Brain microvascular endothelial cell (primary cell): ENCODE results near the gene GGA3.

Source experiments
- DNase-seq: peaks from one replicate; pipeline ENCODE4 v3.0.0-alpha.2; 2020
- H3K27ac ChIP-seq: fragments of 250-450 bp; sonication (Bioruptor Pico); 2 replicates; pipeline ENCODE4 v1.5.1; 2020; ENCODE audit warnings: mild to moderate bottlenecking, moderate library complexity
- H3K27me3 ChIP-seq: fragments of 250-450 bp; sonication (Bioruptor Pico); replicated peaks from 2 replicates; pipeline ENCODE4 v1.5.1; 2020; ENCODE audit warnings: mild to moderate bottlenecking
- H3K36me3 ChIP-seq: fragments of 250-450 bp; sonication (Bioruptor Pico); replicated peaks from 2 replicates; pipeline ENCODE4 v1.5.1; 2020; ENCODE audit warnings: mild to moderate bottlenecking
- H3K4me3 ChIP-seq: 2 replicates; pipeline ENCODE4 v1.5.1; 2011; ENCODE audit warnings: low read depth, mild to moderate bottlenecking, control low read depth, low read length, moderate library complexity
- CTCF ChIP-seq: IDR thresholded peaks from 2 replicates; pipeline ENCODE4 v1.5.1; 2011; ENCODE audit warnings: low read depth, mild to moderate bottlenecking, moderate library complexity, low read length, control low read depth, inconsistent platforms; ENCODE audit errors: missing control alignments
- in situ Hi-C: cut with HindIII; loops from 2 replicates; pipeline ENCODE4 v1.10.0; 2017; ENCODE audit warnings: low sequenced_read_pairs, low pct_ligation_motif_present

GGA3 gene

DNA sequence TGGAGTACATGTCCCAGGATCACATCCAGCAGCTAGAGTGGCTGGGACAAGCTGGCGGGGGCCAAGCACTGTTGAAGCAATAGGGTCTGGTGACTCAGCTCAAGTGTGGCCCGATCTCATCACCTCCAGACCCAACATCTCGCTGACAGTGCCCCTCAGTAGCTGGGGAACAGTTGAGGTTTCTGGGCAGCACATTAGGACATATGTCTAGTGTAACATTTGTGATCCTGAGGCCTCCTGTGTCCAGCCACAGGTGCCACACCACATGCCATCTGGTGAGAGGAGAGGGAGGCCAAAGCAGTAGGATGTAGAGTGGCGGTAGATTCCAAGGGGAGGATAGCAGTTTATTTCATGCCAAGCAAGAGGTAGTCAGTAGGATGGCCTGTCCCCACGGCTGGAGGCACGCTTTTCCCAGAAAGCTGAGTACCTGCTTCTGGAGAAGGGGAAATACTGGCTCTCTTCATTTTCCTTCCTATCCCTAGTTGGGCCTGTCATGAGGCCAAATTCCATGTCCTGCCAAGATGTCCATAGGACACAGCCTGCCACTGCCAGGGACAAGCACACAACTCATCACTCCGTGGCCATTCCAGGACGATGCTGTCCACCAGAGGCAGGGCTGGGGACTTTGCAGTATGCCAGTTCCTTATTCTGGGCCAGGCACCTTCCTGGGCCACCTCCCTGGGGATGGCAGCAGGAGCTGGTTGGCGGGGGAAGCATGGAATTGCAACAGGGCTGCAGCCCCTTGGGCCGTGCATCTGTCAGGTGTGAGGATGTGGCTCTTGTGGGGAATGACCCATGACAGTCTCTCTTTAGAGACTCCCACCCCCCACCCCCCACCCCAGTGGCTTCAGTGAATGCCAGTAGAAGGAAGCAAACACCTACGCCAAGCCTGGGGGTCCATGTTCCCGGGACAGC, 24.0 kb downstream of the GGA3 start:
- no peak for TF ChIP-seq CTCF
- Histone ChIP-seq H3K4me3 (no peak overlapping the region), H3K27ac (no peak overlapping the region), H3K36me3 (peaks cover 73% of the 10 kb centered on the region), H3K27me3 (no peaks in the 10 kb centered on the region)
- in situ Hi-C loops = no loop called here
- DNase-seq = no peak

DNA sequence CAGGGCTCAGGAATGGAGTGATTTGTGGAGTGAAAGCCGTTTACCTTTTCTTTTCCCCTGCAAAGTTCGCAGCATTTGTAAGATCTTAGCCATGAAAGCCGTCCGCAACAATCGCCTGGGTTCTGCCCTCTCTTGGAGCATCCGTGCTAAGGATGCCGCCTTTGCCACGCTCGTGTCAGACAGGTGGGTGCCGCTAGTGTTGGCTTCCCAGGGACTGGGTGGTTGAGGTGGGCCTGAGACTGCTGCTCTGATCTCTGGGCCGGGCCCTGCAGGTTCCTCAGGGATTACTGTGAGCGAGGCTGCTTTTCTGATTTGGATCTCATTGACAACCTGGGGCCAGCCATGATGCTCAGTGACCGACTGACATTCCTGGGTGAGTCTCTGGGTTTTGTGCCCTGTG, 28.6 kb downstream of the GGA3 start:
- Histone ChIP-seq H3K27me3 (no peaks in the 10 kb centered on the region), H3K4me3 (no peak overlapping the region), H3K36me3 (peaks cover 69% of the 10 kb centered on the region), H3K27ac (no peak overlapping the region)
- in situ Hi-C loops = no loop called here
- no peak for DNase-seq
- TF ChIP-seq CTCF = no peak

DNA sequence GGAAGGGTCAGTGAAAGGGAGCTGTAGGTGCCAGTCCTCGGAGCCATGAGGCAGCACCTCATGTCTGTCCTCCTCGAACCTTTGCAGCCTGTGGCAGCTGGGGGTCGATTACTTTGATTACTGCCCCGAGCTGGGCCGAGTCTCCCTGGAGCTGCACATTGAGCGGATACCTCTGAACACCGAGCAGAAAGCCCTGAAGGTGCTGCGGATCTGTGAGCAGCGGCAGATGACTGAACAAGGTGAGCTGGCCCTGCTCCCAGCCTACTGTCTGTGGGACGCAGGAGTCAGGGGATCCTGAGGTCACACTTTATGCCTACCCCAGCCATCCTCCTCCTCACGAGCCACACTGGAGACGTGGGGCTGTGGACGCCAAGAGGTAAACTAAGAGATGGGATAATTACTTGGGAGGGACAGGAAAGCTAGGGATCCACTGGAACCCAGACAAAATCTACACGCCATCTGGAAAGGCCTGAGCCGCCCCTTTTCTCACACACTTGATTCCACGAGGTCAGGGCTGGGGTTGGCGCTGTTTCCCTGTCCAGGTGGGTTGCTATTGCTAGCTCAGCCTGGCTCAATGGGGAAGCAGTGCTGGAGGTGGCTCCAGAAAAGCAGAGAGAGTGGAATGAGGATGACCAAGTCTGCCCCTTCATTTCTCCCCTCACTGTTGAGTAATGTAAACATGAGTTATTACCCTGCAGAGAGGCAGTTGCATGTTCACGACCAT, 29.5 kb downstream of the GGA3 start:
- TF ChIP-seq CTCF = no peak
- Histone ChIP-seq H3K27ac (no peak overlapping the region), H3K27me3 (no peaks in the 10 kb centered on the region), H3K36me3 (peaks cover 63% of the 10 kb centered on the region), H3K4me3 (no peak overlapping the region)
- in situ Hi-C loops = no loop called here
- DNase-seq = no peak

GRCh38 chr17:75231071-75231470, 30.3 kb downstream of the GGA3 start:
- in situ Hi-C loops = no loop called here
- Histone ChIP-seq H3K4me3 (no peak overlapping the region), H3K36me3 (peaks cover 62% of the 10 kb centered on the region), H3K27me3 (no peaks in the 10 kb centered on the region), H3K27ac (no peak overlapping the region)
- DNase-seq = no peak
- TF ChIP-seq CTCF = no peak

- no peak overlapping the region for H3K4me3 ChIP-seq
- H3K36me3 ChIP-seq = peaks cover 57% of the 10 kb centered on the region
- in situ Hi-C loops = no loop called here
- H3K27me3 ChIP-seq = no peaks in the 10 kb centered on the region
- no peak for DNase-seq
- no peak for TF ChIP-seq CTCF
- H3K27ac ChIP-seq = no peak overlapping the region
These were observed 32.6 kb downstream of the GGA3 start for GRCh38 chr17:75228847-75229246.
